ENCODE data around the gene TEFM.

TEFM gene

GRCh38 chr17:30922235-30923030, 16.4 kb upstream of the TEFM start:
- Histone ChIP-seq H3K4me2 (ENCODE audit: low read length) (peak overlapping the region; percentile 90), H3K9ac (ENCODE audit: low read length) (peak overlapping the region; percentile 48)

GRCh38 chr17:30921544-30922196, 15.6 kb upstream of the TEFM start, which contains the start of gene ADAP2:
ADAP2 (plus strand) TSS chr17:30921945; CDS start chr17:30922015, 70 bp downstream.
- Histone ChIP-seq H3K9me2 (ENCODE audit: low read depth, low read length) (no peaks in the 10 kb centered on the region), H3K36me3 (ENCODE audit: insufficient read depth, low read length) (no peaks in the 10 kb centered on the region), H3K9me3 (ENCODE audit: low read length) (no peaks in the 10 kb centered on the region), H3K79me2 (ENCODE audit: insufficient read depth, low read length) (no peaks in the 10 kb centered on the region), H3K4me1 (ENCODE audit: insufficient read depth, low read length, severe bottlenecking) (peaks cover 19% of the 10 kb centered on the region), H2AFZ (ENCODE audit: low read length) (no peak within 1 kb of the TSS), H3K4me3 (ENCODE audit: low read depth, low read length, poor library complexity, severe bottlenecking) (peak within 1 kb of the TSS; percentile 64), H3K4me2 (ENCODE audit: low read length) (peak within 1 kb of the TSS; percentile 90), H4K20me1 (ENCODE audit: insufficient read depth, low read length) (no peaks in the 10 kb centered on the region), H3K9ac (ENCODE audit: low read length) (peak within 1 kb of the TSS; percentile 48), H3K27ac (ENCODE audit: low read depth, low read length, poor library complexity, severe bottlenecking) (no peak within 1 kb of the TSS), H3F3A (ENCODE audit: insufficient read depth, low read length) (no peaks in the 10 kb centered on the region), H3K27me3 (ENCODE audit: insufficient read depth, low read length) (no peaks in the 10 kb centered on the region)
- TF ChIP-seq CTCF (IDR thresholded peaks at IDR 0.05; ENCODE audit: low read length) (no peak), EZH2 (IDR thresholded peaks at IDR 0.05; ENCODE audit: borderline replicate concordance, low read length) (no peak)

More at GRCh38 chr17:30922235-30923030, 16.4 kb upstream of the TEFM start:
- Histone ChIP-seq H2AFZ (ENCODE audit: low read length) (no peak overlapping the region), H3K4me3 (ENCODE audit: low read depth, low read length, poor library complexity, severe bottlenecking) (peak overlapping the region; percentile 64), H4K20me1 (ENCODE audit: insufficient read depth, low read length) (no peaks in the 10 kb centered on the region), H3K79me2 (ENCODE audit: insufficient read depth, low read length) (no peaks in the 10 kb centered on the region), H3K9me3 (ENCODE audit: low read length) (no peaks in the 10 kb centered on the region), H3F3A (ENCODE audit: insufficient read depth, low read length) (no peaks in the 10 kb centered on the region), H3K4me1 (ENCODE audit: insufficient read depth, low read length, severe bottlenecking) (peaks cover 19% of the 10 kb centered on the region), H3K27ac (ENCODE audit: low read depth, low read length, poor library complexity, severe bottlenecking) (no peak overlapping the region), H3K9me2 (ENCODE audit: low read depth, low read length) (no peaks in the 10 kb centered on the region), H3K36me3 (ENCODE audit: insufficient read depth, low read length) (no peaks in the 10 kb centered on the region), H3K27me3 (ENCODE audit: insufficient read depth, low read length) (no peaks in the 10 kb centered on the region)
- TF ChIP-seq CTCF (IDR thresholded peaks at IDR 0.05; ENCODE audit: low read length), result no peak
- TF ChIP-seq EZH2 (IDR thresholded peaks at IDR 0.05; ENCODE audit: borderline replicate concordance, low read length), result no peak

- Histone ChIP-seq H3F3A (ENCODE audit: insufficient read depth, low read length) (no peaks in the 10 kb centered on the region), H3K4me2 (ENCODE audit: low read length) (peak overlapping the region; percentile 90), H3K4me1 (ENCODE audit: insufficient read depth, low read length, severe bottlenecking) (peaks cover 19% of the 10 kb centered on the region), H3K27ac (ENCODE audit: low read depth, low read length, poor library complexity, severe bottlenecking) (no peak overlapping the region), H3K27me3 (ENCODE audit: insufficient read depth, low read length) (no peaks in the 10 kb centered on the region), H3K4me3 (ENCODE audit: low read depth, low read length, poor library complexity, severe bottlenecking) (peak overlapping the region; percentile 64), H3K9me3 (ENCODE audit: low read length) (no peaks in the 10 kb centered on the region), H2AFZ (ENCODE audit: low read length) (no peak overlapping the region), H3K79me2 (ENCODE audit: insufficient read depth, low read length) (no peaks in the 10 kb centered on the region), H3K36me3 (ENCODE audit: insufficient read depth, low read length) (no peaks in the 10 kb centered on the region), H3K9me2 (ENCODE audit: low read depth, low read length) (no peaks in the 10 kb centered on the region), H4K20me1 (ENCODE audit: insufficient read depth, low read length) (no peaks in the 10 kb centered on the region), H3K9ac (ENCODE audit: low read length) (peak overlapping the region; percentile 48; the same call in 1 of the 2 replicates)
- TF ChIP-seq EZH2 (IDR thresholded peaks at IDR 0.05; ENCODE audit: borderline replicate concordance, low read length) (no peak), CTCF (IDR thresholded peaks at IDR 0.05; ENCODE audit: low read length) (no peak)
Measured at GRCh38 chr17:30920683-30921543, 14.9 kb upstream of the TEFM start.
